Measurements from ENCODE around the gene TMED8.

- TF ChIP-seq CTCF (IDR thresholded peaks at IDR 0.05) = no peak
- TF ChIP-seq POLR2A (IDR thresholded peaks at IDR 0.05) = no peak
- no peak for TF ChIP-seq EP300 (IDR thresholded peaks at IDR 0.05)
- TF ChIP-seq POLR2AphosphoS5 (IDR thresholded peaks at IDR 0.05) = no peak
Measured at GRCh38 chr14:77339407-77339806, 37.5 kb downstream of the TMED8 start.

All from sigmoid colon (tissue), 4 donors.